Osteoblast (primary cell): ENCODE results near the gene DCAF6. TPM values are rescaled to one million over a fixed set of nuclear protein-coding genes. Genes with fewer than 3 reads are reported as not detected.

Experiments
- DNase-seq: peaks from one replicate; pipeline ENCODE4 v3.0.0; 2011; ENCODE audit warnings: low spot score, mixed read lengths; ENCODE audit not compliant: insufficient read length; ENCODE audit errors: missing footprints
- H2AFZ ChIP-seq: 2 replicates; pipeline ENCODE4 v1.6.0; 2011; ENCODE audit warnings: mild to moderate bottlenecking, low read length
- H3K27ac ChIP-seq: 2 replicates; pipeline ENCODE4 v1.5.1; 2011; ENCODE audit warnings: mild to moderate bottlenecking, low read depth, low read length, moderate library complexity
- H3K27me3 ChIP-seq: 2 replicates; pipeline ENCODE4 v1.6.0; 2012; ENCODE audit warnings: mild to moderate bottlenecking, control low read depth, inconsistent platforms, low read length, moderate library complexity; ENCODE audit not compliant: insufficient read depth
- H3K36me3 ChIP-seq: 2 replicates; pipeline ENCODE4 v1.5.1; 2011; ENCODE audit warnings: mild to moderate bottlenecking, low read length, control low read depth, moderate library complexity; ENCODE audit not compliant: insufficient read depth
- H3K4me1 ChIP-seq: 2 replicates; pipeline ENCODE4 v1.5.1; 2011; ENCODE audit warnings: mild to moderate bottlenecking, low read length, control low read depth, moderate library complexity; ENCODE audit not compliant: insufficient read depth
- H3K4me2 ChIP-seq: 2 replicates; pipeline ENCODE4 v1.6.0; 2011; ENCODE audit warnings: mild to moderate bottlenecking, low read length; ENCODE audit not compliant: insufficient read depth
- H3K4me3 ChIP-seq: fragments of 200-600 bp; sonication (generic); 3 replicates; pipeline ENCODE4 v1.5.1; 2012; ENCODE audit warnings: mild to moderate bottlenecking, low read length, inconsistent platforms; ENCODE audit not compliant: insufficient read depth
- H3K79me2 ChIP-seq: 2 replicates; pipeline ENCODE4 v1.6.0; 2012; ENCODE audit warnings: mild to moderate bottlenecking, low read length, control low read depth, inconsistent platforms; ENCODE audit not compliant: insufficient read depth
- H3K9me3 ChIP-seq: 2 replicates; pipeline ENCODE4 v1.5.1; 2011; ENCODE audit warnings: low read depth, low read length, control low read depth
- H4K20me1 ChIP-seq: 2 replicates; pipeline ENCODE4 v1.6.0; 2012; ENCODE audit warnings: mild to moderate bottlenecking, low read length, control low read depth; ENCODE audit not compliant: insufficient read depth
- total RNA-seq: library from RNA; depleted of rRNA; stranded (reverse); fragments of >200 nt; gene quantifications from 2 replicates; pipeline ENCODE4 v1.2.3, GENCODE V29; 2012
- TF ChIP-seq, protein P1 (sequence below): IDR thresholded peaks from 2 replicates; pipeline ENCODE4 v1.5.1; 2011; ENCODE audit warnings: mild to moderate bottlenecking, low read depth, low read length, moderate library complexity; ENCODE audit errors: extremely low read depth

The DCAF6 gene
- total RNA-seq, 1 donor: 91.6 TPM

DNA sequence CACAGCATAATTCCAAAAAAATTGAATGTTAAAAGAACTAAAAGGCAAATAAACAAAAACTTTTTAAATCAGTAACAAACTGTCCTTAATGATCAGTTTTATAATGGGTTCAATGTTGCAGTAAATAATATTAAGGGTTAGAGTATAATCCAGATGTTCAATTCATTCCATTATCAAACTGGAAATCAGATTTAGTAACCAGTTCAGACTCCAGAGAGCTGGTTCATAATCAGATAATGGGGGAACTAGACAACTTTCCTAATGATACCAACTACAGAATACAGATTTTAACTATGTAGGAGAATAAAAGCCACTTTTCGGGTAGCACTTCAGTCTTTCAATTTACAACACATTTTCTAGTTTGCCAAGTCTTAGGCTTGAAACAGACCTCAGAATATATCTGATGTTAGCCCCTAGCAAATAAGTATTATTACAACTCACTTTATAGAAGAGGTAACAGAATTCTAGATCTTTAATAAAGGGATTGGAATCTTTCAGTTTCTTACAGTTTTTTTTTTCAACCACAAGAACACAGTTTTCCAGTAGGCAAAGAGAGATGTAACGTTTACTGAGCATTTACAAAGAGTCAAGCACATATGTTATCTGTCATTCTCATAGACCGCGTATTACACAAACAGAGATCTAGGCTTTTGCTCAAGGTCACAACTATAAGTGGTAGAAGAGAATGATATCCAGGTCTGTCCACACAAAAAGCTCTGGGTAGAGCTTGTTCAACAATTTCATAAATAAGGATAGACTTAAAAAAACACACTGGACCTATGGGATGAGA lies 1.9 kb upstream of the DCAF6 start:
- Histone ChIP-seq H3K79me2 (peaks cover 87% of the 10 kb centered on the region), H3K4me2 (peak overlapping the region; percentile 97), H4K20me1 (peaks cover 19% of the 10 kb centered on the region), H3K27ac (peak overlapping the region; percentile 99), H3K4me1 (peaks cover 23% of the 10 kb centered on the region), H2AFZ (peak overlapping the region; percentile 85), H3K9me3 (no peaks in the 10 kb centered on the region), H3K4me3 (peak overlapping the region; percentile 95), H3K36me3 (no peaks in the 10 kb centered on the region), H3K27me3 (no peaks in the 10 kb centered on the region)
- TF ChIP-seq, protein P1, sequence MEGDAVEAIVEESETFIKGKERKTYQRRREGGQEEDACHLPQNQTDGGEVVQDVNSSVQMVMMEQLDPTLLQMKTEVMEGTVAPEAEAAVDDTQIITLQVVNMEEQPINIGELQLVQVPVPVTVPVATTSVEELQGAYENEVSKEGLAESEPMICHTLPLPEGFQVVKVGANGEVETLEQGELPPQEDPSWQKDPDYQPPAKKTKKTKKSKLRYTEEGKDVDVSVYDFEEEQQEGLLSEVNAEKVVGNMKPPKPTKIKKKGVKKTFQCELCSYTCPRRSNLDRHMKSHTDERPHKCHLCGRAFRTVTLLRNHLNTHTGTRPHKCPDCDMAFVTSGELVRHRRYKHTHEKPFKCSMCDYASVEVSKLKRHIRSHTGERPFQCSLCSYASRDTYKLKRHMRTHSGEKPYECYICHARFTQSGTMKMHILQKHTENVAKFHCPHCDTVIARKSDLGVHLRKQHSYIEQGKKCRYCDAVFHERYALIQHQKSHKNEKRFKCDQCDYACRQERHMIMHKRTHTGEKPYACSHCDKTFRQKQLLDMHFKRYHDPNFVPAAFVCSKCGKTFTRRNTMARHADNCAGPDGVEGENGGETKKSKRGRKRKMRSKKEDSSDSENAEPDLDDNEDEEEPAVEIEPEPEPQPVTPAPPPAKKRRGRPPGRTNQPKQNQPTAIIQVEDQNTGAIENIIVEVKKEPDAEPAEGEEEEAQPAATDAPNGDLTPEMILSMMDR: no peak
- DNase-seq: peak; percentile 63

DNA sequence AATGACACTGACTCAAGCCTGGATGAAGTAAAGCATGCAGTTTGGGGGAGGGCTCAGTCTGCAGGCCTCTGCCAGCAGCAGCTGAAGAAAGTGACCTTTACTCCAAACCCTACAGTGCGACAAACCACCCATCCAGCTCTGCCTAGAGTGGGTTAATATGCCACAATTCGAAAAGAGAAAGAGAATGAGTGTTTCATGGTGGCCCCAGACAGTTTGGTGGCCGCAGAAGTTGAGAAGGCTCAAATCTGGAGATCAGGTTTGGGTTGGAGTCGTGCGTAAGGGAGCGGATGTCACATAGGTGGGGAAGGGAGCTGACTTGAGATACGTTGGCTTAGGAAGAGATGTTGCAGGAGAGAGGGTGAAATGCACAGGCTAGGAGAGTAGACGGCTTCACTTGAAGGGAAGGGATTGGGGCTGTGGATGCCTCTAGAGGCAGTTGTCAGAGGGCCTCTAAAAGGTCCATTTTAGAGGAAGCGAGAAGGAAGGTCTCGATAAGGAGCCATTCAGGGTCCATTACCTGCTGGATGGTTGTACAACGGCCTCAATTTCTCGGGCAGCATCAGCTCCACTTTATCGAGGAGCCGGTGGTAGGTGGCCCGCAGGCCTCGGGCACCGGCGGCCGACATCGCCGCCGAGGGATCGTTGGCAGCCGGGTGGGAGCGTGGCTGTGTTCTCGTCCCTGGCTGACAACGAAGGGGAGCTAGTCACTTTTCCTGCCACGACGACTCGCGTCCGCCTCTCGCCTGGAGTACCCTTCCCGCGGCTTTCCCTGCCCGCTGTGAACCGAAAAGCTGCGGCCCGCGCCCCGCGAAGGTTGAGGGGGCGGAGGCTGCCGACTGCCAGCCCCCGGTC lies 1.0 kb upstream of the DCAF6 start:
- H3K27me3 ChIP-seq: no peaks in the 10 kb centered on the region
- H3K9me3 ChIP-seq: no peaks in the 10 kb centered on the region
- no peaks in the 10 kb centered on the region for H3K36me3 ChIP-seq
- peaks cover 23% of the 10 kb centered on the region for H3K4me1 ChIP-seq
- H3K27ac ChIP-seq: peak overlapping the region; percentile 99
- peak; percentile 90 for DNase-seq
- H4K20me1 ChIP-seq: peaks cover 27% of the 10 kb centered on the region
- H3K4me3 ChIP-seq: peak overlapping the region; percentile 95
- H3K4me2 ChIP-seq: peak overlapping the region; percentile 97
- peaks cover 87% of the 10 kb centered on the region for H3K79me2 ChIP-seq
- TF ChIP-seq, protein P1: peak; percentile 7
- peak overlapping the region; percentile 85 for H2AFZ ChIP-seq

DNA sequence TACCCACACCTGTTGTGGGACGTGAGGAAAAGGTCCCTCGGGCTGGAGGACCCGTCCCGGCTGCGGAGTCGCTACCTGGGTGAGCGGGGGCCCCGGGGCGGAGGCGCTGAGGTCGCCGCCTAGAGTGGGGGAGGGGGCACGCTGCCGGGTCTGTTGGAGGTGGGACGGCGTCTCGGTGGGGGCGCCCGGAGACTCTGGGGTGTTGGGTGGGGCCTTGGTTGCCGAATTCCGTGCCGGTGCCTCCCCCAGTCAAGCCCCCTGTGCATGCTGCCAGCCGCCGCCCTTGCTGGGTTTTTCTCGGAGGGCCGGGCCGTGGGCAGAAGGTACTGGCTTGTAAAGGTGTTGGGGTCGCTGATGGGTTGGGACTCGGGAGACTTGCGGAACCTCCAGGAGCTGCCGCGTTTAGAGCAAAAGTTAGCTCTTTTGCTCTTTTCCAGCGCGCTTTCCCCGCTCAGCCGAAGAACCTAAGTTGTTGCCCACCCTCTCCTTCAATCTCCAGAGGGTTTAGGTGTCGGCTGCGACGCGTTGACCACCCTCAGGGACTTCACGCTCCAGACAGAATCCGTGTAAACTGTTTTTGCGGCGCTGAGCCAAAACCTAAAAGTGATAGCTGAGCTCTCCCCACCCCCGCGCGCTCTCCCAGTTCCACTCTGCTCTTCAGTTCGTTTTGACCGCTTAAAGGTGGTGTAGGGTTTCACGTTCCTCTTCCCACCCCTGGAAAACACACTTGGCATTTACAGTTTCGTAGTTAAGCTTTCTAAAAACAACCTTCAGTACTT lies 636 bp downstream of the DCAF6 start, which contains the start of gene MPC2:
TSS of gene MPC2 (minus strand) at position 143 of the 779 bp plus-strand sequence. CDS start 1,231 bp downstream, outside the sequence.
- peaks cover 23% of the 10 kb centered on the region for H3K4me1 ChIP-seq
- peaks cover 31% of the 10 kb centered on the region for H4K20me1 ChIP-seq
- no peaks in the 10 kb centered on the region for H3K36me3 ChIP-seq
- peak within 1 kb of the TSS; percentile 98 for H2AFZ ChIP-seq
- peak within 1 kb of the TSS; percentile 97 for H3K4me2 ChIP-seq
- TF ChIP-seq, protein P1: no peak
- H3K79me2 ChIP-seq: peaks cover 93% of the 10 kb centered on the region
- no peaks in the 10 kb centered on the region for H3K27me3 ChIP-seq
- H3K4me3 ChIP-seq: peak within 1 kb of the TSS; percentile 95
- no peaks in the 10 kb centered on the region for H3K9me3 ChIP-seq
- DNase-seq: peak; percentile 90
- H3K27ac ChIP-seq: peak within 1 kb of the TSS; percentile 99
